Hypothalamus (tissue), 51 donors: ENCODE data around the gene DPYD.

Source experiments
- DNase-seq, 51 donors: peaks; one replicate each; lab custom pipeline; 2025; lab: John Stamatoyannopoulos, UW

DPYD gene

DNA sequence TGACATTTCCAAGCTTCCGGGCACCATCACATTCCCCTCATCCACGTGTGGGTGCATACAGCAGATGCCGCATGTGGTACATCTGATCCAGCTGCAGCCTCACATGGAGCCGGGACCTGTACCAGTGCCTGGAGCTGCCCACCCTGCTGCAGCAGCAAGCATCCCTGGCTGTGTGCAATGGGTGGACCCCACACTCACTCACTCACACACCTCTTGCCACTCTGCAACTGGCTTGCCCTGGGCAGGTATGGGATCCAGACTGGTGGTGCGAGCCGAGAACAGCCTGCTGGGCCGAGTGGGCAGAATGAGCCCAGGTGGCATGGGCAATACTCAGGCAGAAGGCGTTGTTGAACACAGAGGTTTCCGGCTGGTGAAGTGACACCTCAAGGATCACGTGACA lies 75.0 kb downstream of the DPYD start:
- DNase-seq, result no peak

- DNase-seq, result no peak
These were observed 76.2 kb downstream of the DPYD start for GRCh38 chr1:97844552-97845089.

DNA sequence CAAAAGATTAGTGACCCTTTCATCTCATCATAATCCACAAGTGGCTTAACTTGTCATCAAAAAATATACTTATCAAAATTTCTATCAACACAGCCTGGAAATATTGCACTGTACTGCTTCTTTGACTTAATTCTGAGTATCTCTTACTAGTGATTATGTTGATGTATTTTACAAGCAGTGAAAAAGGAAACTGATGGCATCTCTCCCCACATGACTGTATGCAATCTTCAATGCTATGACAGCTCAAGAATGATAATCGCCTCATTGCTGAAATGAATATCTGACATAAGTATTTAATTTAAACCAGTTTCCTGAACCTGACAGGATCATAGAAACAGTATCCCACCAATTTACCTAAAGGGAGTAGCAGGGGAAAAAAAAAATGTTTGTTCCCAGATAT lies 79.5 kb downstream of the DPYD start:
- DNase-seq, result no peak

- DNase-seq, result no peak
These were observed 83.7 kb downstream of the DPYD start for GRCh38 chr1:97837161-97837560.

- DNase-seq, result no peak
These were observed 85.9 kb downstream of the DPYD start for GRCh38 chr1:97834899-97835298.

DNA sequence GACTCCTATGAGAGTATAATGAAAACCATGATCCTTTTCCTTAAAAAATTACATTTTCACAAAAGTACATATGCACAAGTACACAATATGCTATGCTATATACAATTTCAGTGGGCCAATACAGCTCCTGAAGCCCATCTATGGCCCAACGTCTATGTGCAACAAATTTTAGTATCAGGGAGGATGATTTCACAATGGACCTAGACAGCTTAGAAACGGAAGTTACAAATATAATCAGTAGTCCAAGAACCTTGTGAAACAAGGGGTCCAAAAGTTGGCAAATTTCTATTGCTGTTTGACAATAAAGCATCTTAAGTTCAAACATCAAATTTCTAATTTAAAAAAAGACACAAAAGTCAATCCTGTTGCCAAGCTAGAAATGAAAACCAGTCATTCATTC lies 87.0 kb downstream of the DPYD start:
- no peak for DNase-seq

- DNase-seq, result no peak
These were observed 88.4 kb downstream of the DPYD start for GRCh38 chr1:97832481-97832880.

- DNase-seq, result peak in 1 of 51 donors; percentile 11
These were observed 92.9 kb downstream of the DPYD start for GRCh38 chr1:97827887-97828286.

DNA sequence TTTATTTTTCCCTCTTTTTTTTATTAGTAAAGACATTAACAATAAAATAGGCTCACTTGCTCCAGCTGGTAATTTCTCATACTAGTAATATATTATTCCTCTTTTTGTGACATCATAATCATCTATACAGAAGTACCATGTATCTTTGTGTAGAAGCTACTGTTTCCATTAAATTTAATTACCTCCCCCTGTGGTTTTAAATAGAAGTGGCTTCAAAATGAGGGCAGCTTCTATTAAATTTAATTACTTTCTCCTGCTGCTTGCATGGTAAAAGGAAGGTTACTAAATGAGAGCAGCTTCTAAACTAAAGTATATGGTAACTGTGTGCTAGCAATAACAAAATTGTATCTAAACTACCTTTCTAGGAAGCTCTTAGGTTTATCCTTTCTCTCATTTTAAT lies 94.0 kb downstream of the DPYD start:
- no peak for DNase-seq

DNA sequence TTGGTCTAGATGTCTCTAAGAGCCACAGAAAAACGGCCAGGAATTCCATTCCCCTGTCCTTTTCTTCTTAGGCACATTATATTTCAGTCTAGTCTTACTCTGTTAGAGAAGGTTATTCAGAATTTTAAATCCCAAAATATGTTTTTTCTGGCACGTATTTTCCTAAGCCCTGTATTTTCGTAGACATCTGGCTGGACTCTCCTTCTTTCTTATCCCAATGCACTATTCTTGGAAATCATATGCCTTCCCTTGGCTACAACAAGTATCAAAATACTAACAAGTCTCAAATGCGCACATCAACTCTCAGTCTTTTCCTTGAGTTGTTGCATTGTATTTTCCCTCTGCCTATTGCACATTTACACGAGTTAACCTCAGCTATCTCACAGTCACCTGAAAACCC lies 96.2 kb downstream of the DPYD start:
- no peak for DNase-seq

DNA sequence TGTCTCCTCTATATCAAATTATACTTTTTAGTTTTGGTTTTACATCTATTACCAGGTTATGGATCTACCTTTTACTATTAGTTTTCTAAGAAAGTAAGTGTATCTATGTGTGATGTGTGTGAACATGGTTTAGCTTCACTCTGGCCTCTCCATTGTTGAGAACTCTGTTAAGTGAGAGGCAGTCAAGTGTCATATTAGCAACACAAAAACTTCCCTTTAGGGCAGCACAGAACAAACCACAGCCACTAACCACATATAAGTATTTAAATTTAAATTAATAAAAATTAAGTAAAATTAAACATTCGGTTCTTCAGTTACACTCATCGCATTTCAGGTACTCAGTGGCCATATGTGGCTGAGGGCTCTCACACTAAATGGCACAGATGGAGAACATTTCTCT lies 96.6 kb downstream of the DPYD start:
- no peak for DNase-seq

DNA sequence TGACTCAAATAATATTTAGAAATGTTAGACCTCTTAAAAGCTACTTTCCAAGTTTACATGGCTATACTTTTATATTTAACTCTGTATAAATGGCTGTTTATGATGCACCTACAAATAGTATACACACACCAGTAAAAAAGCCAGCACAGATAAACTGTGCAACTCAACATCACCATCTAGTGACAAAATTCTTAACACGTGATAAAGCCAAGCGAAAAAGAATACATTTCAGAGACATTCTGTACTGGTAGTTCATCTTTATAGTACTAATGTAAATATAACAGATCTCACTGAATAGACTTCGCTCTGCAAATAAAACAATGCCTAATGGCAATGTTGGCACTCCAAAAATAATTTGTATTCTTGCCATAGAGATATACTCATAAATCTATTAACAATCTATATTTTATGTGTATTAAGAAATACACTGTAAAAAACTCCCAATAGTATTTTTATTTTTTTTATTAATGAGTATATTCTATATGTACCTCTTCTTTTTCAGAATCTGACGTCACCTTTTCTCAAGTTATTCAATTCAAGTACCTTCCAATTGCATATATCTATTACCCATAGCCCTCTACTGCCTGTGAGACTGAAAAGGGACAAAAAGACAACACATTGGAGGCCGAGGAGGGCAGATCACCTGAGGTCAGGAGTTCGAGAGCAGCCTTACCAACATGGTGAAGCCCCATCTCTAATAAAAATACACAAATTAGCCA lies 100.2 kb downstream of the DPYD start:
- no peak for DNase-seq

GRCh38 chr1:97816927-97817326 lies 103.9 kb downstream of the DPYD start:
- no peak for DNase-seq

- DNase-seq, result no peak
These were observed 106.0 kb downstream of the DPYD start for GRCh38 chr1:97814804-97815203.

DNA sequence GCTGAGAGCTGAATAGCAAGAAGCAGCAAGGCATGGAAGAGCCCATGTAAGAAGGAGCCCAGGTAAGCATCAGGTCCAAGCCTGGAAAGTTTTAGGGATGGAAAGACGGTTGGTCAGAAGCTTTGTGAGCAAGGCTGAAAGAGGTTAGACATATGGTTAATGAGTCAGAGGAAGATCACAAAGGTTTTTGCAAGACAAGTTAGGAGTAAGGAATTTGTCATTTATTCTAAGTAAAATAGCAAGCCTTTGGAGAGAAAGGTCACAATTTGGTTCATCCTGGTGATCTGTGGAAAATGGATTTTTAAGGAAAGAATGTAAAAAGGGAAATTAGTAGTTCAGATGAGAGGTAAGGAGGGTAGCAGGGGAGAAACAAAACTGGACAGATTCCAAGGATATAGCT lies 106.7 kb downstream of the DPYD start:
- DNase-seq, result no peak

- no peak for DNase-seq
These were observed 108.8 kb downstream of the DPYD start for GRCh38 chr1:97812076-97812475.

DNA sequence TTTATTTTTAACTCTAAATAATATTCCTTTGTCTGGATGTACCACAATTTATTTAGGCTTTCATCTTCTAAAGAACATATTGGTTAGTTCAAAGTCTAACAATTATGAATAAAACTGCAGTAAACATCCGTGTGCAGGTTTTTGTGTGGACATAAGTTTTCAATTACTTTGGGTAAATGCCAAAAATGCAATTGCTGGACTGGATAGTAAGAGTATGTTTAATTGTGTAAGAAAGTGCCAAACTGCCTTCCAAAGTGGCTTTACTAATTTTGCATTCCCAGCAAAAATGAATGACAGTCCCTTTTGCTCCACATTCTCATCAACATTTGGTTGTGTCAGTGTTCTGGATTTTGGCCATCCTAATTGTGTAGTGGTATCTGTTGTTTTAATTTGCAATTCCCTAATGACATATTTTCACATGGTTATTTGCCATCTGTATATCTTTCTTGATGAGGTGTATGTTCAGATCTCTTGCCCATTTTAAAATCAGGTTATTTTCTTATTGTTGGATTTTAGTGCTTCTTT lies 113.8 kb downstream of the DPYD start:
- no peak for DNase-seq

DNA sequence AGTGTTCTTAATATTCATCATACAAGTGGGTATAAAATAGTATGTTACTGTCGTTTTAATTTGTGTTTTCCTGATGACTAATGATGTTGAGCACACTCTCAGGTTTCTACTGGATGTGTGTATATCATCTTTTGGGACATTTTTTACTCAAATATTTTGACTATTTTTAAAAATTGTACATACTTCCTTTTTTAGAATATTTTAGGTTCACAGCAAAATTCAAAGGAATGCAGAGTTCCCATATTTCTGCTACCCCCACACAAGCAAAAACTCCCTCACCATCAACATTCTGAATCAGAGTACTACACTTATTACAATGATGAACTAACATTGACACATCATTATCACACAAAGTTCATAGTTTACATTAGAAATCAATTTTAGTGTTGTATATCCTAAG lies 114.5 kb downstream of the DPYD start:
- no peak for DNase-seq

DNA sequence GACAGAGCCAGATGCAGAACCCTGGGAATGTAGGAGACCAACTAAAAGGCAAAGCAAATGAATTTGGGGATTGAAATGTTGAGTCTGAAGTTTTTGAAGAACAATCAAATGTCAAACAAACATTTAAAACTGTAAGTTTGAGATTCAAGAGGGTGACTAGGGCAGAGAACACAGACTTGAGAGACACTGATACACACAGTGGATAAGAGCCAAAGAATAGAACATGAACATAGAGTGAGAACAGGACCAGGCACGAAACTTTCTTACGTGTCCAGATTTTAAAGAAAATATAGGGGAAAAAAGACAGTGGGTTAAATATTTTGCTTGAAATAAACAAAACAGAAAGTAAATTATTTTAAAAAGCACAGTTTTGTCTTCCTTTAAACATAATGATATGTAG lies 115.7 kb downstream of the DPYD start:
- no peak for DNase-seq

GRCh38 chr1:97803026-97803425 lies 117.8 kb downstream of the DPYD start:
- DNase-seq, result no peak

DNA sequence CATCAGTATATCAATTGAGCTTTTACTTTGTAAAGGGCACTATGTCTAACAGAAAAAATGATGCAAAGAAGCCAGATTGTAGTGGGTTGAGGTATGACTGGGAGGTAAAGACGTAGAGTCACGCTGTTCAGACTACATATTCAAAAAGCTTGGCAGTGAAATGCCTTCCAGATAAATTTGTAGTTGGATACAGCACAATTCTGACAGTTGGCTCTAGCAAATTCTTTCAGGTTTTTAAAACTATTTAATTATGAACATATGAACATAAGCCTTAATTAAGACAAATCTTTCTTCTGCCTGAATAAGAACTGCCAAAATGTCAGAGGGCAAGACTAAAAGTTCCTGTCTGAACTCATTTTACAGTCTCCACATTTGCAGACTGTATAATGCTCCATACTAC lies 118.8 kb downstream of the DPYD start:
- DNase-seq, result no peak

DNA sequence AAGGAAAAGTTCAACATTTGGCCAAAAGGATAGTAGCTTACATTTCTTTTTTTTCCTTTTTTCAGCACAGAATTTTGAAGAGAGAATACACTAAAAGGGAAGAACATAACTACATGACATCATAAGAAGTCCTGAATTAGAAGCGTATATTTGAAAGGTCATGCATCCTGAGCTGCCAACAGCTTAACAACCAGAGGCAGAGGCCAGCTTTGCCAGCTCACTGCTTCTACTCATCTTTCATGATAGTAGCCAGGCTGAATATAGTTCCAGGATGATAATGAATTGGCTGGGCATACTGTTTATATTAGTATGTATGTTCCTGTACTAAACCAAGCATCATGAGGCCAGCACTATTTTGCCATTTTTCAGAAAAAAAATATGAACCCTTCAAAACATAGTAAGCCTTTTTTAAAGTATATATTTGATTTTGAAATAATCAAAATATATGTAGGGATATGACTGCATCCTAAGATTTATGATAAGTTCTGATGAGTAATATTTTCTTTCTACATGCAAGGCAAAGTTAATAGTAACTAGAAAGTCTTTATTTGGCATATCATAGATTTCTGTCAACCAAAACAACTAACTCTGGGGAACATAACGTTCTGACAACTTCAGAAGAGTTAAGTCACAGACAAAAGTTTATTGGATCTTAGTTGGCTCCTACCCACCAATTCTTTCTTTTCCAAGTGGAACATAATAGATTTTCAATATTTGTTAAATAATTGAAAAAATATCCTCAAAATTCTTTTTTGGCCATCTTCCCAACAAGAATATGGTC lies 123.2 kb downstream of the DPYD start:
- no peak for DNase-seq
